MV-4-11 (cell line): ENCODE results near the gene CCDC6.
"Not testable (repeated sequence)": the region's sequence is repeated elsewhere in the genome, so short reads cannot be mapped to it uniquely, and the experiment has no call there.

Source experiments
- DNase-seq: peaks from one replicate; lab custom pipeline; 2025; lab: John Stamatoyannopoulos, UW

Gene CCDC6

DNA sequence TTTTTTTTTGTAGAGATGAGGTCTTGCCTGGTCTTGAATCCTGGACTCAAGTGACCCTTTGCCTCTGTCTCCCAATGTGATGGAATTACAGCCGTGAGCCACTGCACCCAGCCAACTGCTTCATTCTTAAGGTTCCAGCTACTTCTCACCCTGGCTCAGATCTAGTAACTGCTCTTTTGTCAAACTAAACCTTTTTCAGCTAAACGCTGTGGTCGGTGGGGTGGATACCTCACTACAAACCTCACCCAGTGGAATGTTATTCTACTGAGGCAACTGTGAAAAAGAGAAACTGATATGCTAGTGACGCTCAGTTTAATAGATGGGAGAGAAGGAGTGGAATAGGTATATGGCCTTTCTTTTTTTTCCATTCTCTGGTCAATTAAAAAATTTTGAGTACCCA, 151.4 kb downstream of the CCDC6 start:
- DNase-seq, result no peak

DNA sequence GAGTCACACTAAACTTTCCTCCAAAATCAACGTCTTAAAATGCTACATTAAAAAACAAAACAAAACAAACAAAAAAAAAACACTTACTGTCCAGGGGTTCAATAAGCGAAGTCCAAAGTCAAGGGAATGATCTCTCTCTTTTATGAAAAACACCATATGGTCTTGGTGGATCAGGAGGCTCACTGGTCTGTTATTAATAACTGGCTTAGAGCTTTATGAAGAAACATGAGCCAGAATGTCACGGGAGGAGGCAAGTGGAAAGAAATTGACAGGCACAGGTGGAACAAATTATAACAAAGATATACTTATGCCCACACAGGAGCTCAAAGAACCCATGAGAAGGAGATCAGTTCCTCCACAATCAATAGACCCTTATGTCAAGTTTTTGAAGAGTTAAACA, 153.1 kb downstream of the CCDC6 start, which contains the start of gene MRLN:
Gene MRLN, minus strand, starts transcription at position 189 of the 400 bp plus-strand sequence.
- no peak for DNase-seq

DNA sequence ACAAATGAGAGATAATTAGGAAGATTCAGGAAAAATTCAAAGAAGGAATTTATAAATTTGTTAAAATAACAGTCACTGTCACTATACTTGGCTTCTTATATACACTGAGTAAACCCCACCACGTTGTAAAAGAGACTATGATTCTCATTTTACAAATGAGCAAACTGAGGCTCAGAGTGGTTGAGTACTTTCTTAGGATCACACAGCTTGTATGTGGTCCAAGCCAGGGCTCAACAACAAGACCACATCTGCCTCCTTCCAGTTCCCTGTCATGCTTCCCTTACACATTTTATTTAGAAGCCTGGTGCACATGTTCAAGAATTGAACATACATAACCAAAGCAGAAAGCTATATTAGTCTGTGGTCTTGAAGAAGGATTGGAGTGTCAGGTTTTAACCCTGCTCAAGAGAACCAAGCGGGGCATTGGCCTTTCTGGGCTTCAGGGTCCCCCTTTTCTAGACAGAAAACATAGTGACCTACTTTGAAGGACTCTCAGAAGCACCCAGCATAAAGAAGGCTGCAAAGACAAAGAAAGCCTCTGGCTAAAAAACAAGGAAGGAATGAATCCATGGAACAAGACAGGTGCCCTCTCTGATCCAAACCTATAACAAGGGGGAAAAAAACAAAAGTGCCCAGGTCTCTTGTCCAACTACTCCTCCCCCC, 153.9 kb downstream of the CCDC6 start:
- DNase-seq, result no peak

- no peak for DNase-seq
Measured at GRCh38 chr10:59750155-59750945, 156.0 kb downstream of the CCDC6 start.

DNA sequence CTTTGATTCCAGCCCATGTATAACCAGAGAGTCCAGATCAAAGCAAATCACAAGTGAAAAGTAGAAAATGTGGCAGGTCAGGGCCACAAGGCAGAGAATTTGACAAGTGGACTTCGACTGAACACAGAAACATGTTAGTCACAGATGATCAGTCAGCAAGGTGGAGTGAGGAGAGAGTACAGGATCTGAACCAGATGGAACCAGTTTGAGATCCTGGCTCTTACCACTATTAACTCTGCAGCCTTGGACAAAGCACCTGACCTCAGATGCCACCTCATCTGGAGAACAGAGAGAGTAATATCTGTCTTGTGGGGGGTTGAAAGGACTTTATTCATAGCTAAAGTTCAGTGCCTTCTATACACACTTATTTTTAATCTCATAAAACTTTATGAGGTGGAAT, 157.5 kb downstream of the CCDC6 start:
- DNase-seq, result no peak

GRCh38 chr10:59745163-59745650, 161.1 kb downstream of the CCDC6 start:
- DNase-seq, result no peak

- DNase-seq, result not testable (repeated sequence)
Measured at GRCh38 chr10:59744762-59745161, 161.6 kb downstream of the CCDC6 start.

GRCh38 chr10:59744156-59744555, 162.2 kb downstream of the CCDC6 start:
- DNase-seq, result not testable (repeated sequence)

DNA sequence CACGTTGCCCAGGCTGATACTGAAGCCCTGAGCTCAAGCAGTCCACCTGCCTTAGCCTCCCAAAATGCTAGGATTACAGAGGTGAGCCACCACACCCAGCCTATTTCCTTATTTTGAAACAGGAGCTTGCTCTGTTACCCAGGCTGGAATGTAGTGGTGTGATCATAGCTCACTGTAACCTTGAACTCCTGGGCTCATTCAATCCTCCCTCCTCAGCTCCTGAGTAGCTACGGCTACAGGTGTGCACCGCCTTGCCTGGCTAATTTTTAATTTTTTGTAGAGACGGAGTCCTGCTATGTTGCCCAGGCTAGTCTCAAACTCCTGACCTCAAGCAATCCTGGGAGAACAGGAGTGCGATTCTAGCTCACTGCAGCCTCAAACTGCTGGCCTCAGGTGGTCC, 164.8 kb downstream of the CCDC6 start:
- no peak for DNase-seq

GRCh38 chr10:59741048-59741447, 165.3 kb downstream of the CCDC6 start:
- DNase-seq, result no peak
